Measurements from ENCODE around the gene PITPNM2.

PITPNM2 gene

DNA sequence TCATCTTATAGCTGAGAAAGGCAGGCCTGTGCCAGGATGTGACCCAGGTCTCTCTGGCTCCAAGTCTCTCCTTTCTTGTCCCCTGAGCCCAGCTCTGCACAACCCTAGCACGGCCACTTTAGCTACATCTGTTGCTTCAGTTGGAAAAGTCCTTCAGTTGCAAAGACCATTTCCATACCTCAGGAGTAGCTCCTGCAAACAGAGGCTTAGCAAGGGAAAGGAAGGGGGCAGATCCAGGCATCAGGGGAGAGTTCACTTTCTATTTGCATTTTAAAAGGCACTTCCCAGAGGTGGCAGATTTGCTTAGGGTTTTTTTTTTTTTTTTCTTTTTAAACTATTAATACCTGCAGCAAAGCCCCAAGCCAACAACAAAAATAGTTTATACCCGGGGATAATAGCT, 3.0 kb upstream of the PITPNM2 start:
- DNase-seq (ENCODE audit: low read depth) = no peak
- TF ChIP-seq MYC (IDR thresholded peaks at IDR 0.05; ENCODE audit: low read depth, low read length) (no peak), POLR2A (IDR thresholded peaks at IDR 0.05; ENCODE audit: extremely low read depth, insufficient read length) (no peak)
- TF ChIP-seq, protein P1, sequence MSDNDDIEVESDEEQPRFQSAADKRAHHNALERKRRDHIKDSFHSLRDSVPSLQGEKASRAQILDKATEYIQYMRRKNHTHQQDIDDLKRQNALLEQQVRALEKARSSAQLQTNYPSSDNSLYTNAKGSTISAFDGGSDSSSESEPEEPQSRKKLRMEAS (IDR thresholded peaks at IDR 0.05; ENCODE audit: low read depth, low read length) = no peak
- TF ChIP-seq, protein P2, sequence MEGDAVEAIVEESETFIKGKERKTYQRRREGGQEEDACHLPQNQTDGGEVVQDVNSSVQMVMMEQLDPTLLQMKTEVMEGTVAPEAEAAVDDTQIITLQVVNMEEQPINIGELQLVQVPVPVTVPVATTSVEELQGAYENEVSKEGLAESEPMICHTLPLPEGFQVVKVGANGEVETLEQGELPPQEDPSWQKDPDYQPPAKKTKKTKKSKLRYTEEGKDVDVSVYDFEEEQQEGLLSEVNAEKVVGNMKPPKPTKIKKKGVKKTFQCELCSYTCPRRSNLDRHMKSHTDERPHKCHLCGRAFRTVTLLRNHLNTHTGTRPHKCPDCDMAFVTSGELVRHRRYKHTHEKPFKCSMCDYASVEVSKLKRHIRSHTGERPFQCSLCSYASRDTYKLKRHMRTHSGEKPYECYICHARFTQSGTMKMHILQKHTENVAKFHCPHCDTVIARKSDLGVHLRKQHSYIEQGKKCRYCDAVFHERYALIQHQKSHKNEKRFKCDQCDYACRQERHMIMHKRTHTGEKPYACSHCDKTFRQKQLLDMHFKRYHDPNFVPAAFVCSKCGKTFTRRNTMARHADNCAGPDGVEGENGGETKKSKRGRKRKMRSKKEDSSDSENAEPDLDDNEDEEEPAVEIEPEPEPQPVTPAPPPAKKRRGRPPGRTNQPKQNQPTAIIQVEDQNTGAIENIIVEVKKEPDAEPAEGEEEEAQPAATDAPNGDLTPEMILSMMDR (IDR thresholded peaks at IDR 0.05; ENCODE audit: low read depth, low read length) = no peak
- no peak overlapping the region for H3K4me3 ChIP-seq (ENCODE audit: low read depth, low read length)

DNA sequence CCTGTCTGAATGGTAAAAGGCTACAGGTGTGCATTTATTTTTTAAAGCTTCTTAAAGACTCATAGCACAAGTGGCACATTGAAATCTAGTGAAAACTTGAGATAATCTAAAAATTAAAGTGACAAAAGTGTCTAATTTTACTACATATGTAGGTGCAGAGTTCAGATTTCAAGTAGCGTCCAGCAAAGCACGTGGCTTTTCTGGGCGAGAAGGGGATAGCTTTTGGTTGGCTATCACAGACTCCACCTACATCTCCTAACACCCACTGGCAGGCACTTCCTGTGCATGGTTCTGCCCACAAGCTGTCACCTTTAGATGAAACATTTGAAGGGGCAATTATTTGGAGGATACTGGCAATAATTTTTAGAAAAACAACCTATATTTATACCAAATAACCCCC, 1.9 kb upstream of the PITPNM2 start:
- peak; percentile 46 for DNase-seq (ENCODE audit: low read depth)
- TF ChIP-seq, protein P2 (IDR thresholded peaks at IDR 0.05; ENCODE audit: low read depth, low read length) = no peak
- TF ChIP-seq, protein P1 (IDR thresholded peaks at IDR 0.05; ENCODE audit: low read depth, low read length) = peak; percentile 89
- no peak for TF ChIP-seq POLR2A (IDR thresholded peaks at IDR 0.05; ENCODE audit: extremely low read depth, insufficient read length)
- no peak for TF ChIP-seq MYC (IDR thresholded peaks at IDR 0.05; ENCODE audit: low read depth, low read length)
- H3K4me3 ChIP-seq (ENCODE audit: low read depth, low read length) = no peak overlapping the region

DNA sequence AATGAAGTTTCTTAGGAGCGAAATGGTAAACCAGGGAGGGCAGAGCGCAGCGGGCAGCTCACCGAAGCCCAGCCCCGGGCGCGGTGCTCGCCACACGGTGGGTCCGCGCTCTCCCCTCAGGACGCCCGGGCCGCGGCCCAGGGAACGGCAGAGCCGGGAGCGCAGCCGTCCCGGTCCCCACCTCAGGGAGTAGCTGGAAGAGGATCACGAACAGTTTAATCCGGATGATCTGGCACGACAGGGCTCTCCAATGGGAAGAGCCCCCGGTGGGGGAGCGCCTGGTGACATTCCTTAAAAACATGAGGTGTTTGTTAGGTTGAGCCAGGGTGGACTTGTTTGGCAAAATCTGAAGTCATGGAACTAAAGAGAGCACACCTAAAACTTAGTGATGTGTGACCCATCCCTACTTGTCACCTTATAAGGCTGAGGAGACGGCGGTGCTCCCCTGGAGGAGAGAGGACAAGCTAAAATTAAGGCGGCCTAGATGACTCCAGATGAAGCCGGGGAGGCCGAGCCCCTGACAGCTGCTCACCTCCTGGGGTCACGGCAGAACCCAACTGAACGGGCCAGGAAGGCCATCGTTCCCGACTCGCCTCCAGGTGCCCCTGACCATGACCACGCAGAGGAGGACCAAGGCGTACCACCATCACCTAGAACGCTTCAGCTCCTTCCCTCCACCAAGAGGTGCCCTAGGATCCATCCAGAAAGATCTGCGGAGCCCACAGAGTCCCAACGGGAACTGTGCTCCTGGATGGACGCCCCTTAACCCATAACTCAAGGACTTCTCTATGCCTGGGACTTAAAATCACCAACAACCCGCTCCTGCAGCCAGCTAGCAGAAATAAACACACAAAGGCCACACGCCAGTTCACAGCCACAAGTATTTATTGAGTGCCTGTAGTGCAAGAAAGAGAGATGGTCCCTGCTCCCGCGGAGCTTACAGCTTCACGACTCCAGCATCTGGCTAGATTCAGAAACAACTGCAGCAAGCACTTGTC, 866 bp upstream of the PITPNM2 start:
- DNase-seq (ENCODE audit: low read depth) = peak; percentile 35
- TF ChIP-seq, protein P1 (IDR thresholded peaks at IDR 0.05; ENCODE audit: low read depth, low read length) = no peak
- TF ChIP-seq POLR2A (IDR thresholded peaks at IDR 0.05; ENCODE audit: extremely low read depth, insufficient read length) = no peak
- TF ChIP-seq, protein P2 (IDR thresholded peaks at IDR 0.05; ENCODE audit: low read depth, low read length) = no peak
- no peak for TF ChIP-seq MYC (IDR thresholded peaks at IDR 0.05; ENCODE audit: low read depth, low read length)
- peak overlapping the region; percentile 16 for H3K4me3 ChIP-seq (ENCODE audit: low read depth, low read length)

- peak; percentile 62 for DNase-seq (ENCODE audit: low read depth)
- TF ChIP-seq POLR2A (IDR thresholded peaks at IDR 0.05; ENCODE audit: extremely low read depth, insufficient read length) (no peak), MYC (IDR thresholded peaks at IDR 0.05; ENCODE audit: low read depth, low read length) (no peak)
- TF ChIP-seq, protein P2 (IDR thresholded peaks at IDR 0.05; ENCODE audit: low read depth, low read length) = no peak
- TF ChIP-seq, protein P1 (IDR thresholded peaks at IDR 0.05; ENCODE audit: low read depth, low read length) = no peak
- peak overlapping the region; percentile 32 for H3K4me3 ChIP-seq (ENCODE audit: low read depth, low read length)
Observed at GRCh38 chr12:123150275-123150743, 581 bp downstream of the PITPNM2 start.

GRCh38 chr12:123149501-123150274, 1.2 kb downstream of the PITPNM2 start:
- peak overlapping the region; percentile 32 for H3K4me3 ChIP-seq (ENCODE audit: low read depth, low read length)
- TF ChIP-seq, protein P1 (IDR thresholded peaks at IDR 0.05; ENCODE audit: low read depth, low read length) = no peak
- no peak for TF ChIP-seq POLR2A (IDR thresholded peaks at IDR 0.05; ENCODE audit: extremely low read depth, insufficient read length)
- DNase-seq (ENCODE audit: low read depth) = no peak
